ENCODE data around the gene ITPR2.
"Not testable (repeated sequence)": the region's sequence is repeated elsewhere in the genome, so short reads cannot be mapped to it uniquely, and the experiment has no call there.

The ITPR2 gene

GRCh38 chr12:26430596-26430995, 402.4 kb downstream of the ITPR2 start:
- DNase-seq, result not testable (repeated sequence)

- no peak for DNase-seq
These were observed 403.8 kb downstream of the ITPR2 start for GRCh38 chr12:26429070-26429691.

- no peak for DNase-seq
These were observed 404.6 kb downstream of the ITPR2 start for GRCh38 chr12:26428420-26428819.

GRCh38 chr12:26426652-26427051, 406.3 kb downstream of the ITPR2 start:
- no peak for DNase-seq

GRCh38 chr12:26425587-26426260, 407.3 kb downstream of the ITPR2 start:
- no peak for DNase-seq

GRCh38 chr12:26422839-26423398, 410.1 kb downstream of the ITPR2 start:
- no peak for DNase-seq

- DNase-seq, result no peak
These were observed 416.4 kb downstream of the ITPR2 start for GRCh38 chr12:26416550-26416949.

GRCh38 chr12:26410689-26411088, 422.3 kb downstream of the ITPR2 start:
- DNase-seq, result no peak

GRCh38 chr12:26406813-26407212, 426.2 kb downstream of the ITPR2 start:
- DNase-seq, result no peak

GRCh38 chr12:26406391-26406790, 426.6 kb downstream of the ITPR2 start:
- DNase-seq, result no peak

- DNase-seq, result no peak
These were observed 429.4 kb downstream of the ITPR2 start for GRCh38 chr12:26403601-26404000.

- no peak for DNase-seq
These were observed 430.3 kb downstream of the ITPR2 start for GRCh38 chr12:26402648-26403047.

GRCh38 chr12:26401874-26402273, 431.1 kb downstream of the ITPR2 start:
- DNase-seq, result no peak

GRCh38 chr12:26400627-26401026, 432.4 kb downstream of the ITPR2 start:
- no peak for DNase-seq

GRCh38 chr12:26399381-26399780, 433.6 kb downstream of the ITPR2 start:
- no peak for DNase-seq

GRCh38 chr12:26396402-26396801, 436.6 kb downstream of the ITPR2 start:
- DNase-seq, result no peak

- DNase-seq, result no peak
These were observed 443.7 kb downstream of the ITPR2 start for GRCh38 chr12:26389343-26389742.

GRCh38 chr12:26384536-26384935, 448.5 kb downstream of the ITPR2 start:
- no peak for DNase-seq

GRCh38 chr12:26383041-26383440, 450.0 kb downstream of the ITPR2 start:
- no peak for DNase-seq

GRCh38 chr12:26380897-26381296, 452.1 kb downstream of the ITPR2 start:
- no peak for DNase-seq

- DNase-seq, result no peak
These were observed 453.1 kb downstream of the ITPR2 start for GRCh38 chr12:26379777-26380467.

- no peak for DNase-seq
These were observed 454.3 kb downstream of the ITPR2 start for GRCh38 chr12:26378711-26379110.

- DNase-seq, result no peak
These were observed 457.9 kb downstream of the ITPR2 start for GRCh38 chr12:26374934-26375680.

All from activated naive CD4-positive, alpha-beta T cell treated with Interleukin-2 at 50 U/mL for 16 hours (primary cell).